Left colon (tissue), 2 donors: Measurements from ENCODE around the gene GPR107. TPM values are rescaled to one million over a fixed set of nuclear protein-coding genes. Genes with fewer than 3 reads are reported as not detected.

Source experiments
- ATAC-seq: fragments of 200-7000 bp; cut with Tn5 transposase; one replicate; pipeline ENCODE4 v1.9.1; 2020; ENCODE audit warnings: mild to moderate bottlenecking, moderate library complexity
- DNase-seq, 2 donors: peaks; one replicate each; pipeline ENCODE4 v3.0.0-alpha.2; 2020
- intact Hi-C, 2 donors: fragments of 100-400 bp; cut with DNase I in 1 of 2; cut with micrococcal nuclease in 1 of 2; formaldehyde crosslinking; loops; one replicate each; pipeline versions ENCODE4 v1.11.2 to v1.14.0; 2022; cut with DNase I, micrococcal nuclease
- total RNA-seq, 2 donors: library from RNA; stranded (reverse); fragmentation: NEBNext Ultra II Directional; extraction: Animal tissue kit (Norgen Biotek cat#: 25700); gene quantifications; one replicate each; pipeline ENCODE4 v1.2.1, GENCODE V29; 2021
- donor health status: DM: no; HTN: no; CAD: no.
- donor health status: DM: yes; HTN: yes; CAD: no.

Gene GPR107
- total RNA-seq, 2 donors from 2014 or later = 44.6 to 48.6 TPM

DNA sequence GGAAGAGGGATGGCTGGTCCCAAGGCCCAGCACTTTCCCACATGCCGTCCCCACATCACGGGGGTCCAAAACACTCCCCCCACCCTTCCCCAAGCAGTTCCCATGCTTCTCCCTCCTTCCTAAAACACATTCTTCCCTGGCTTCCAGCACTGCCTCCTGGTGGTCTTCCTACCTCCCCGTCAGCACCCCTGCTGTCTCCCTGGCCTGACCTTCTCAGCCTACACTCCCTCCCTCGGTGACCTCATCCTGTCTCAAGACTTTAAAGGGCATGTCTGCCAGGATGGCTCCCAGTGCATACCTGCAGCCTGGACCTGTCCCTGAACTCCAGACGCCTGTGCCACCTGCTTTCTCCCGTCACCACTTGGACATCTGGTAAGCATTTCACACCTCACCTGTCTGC is 114.2 kb downstream of the GPR107 start:
- intact Hi-C loops = no loop called here
- no peak for DNase-seq
- no peak for ATAC-seq

DNA sequence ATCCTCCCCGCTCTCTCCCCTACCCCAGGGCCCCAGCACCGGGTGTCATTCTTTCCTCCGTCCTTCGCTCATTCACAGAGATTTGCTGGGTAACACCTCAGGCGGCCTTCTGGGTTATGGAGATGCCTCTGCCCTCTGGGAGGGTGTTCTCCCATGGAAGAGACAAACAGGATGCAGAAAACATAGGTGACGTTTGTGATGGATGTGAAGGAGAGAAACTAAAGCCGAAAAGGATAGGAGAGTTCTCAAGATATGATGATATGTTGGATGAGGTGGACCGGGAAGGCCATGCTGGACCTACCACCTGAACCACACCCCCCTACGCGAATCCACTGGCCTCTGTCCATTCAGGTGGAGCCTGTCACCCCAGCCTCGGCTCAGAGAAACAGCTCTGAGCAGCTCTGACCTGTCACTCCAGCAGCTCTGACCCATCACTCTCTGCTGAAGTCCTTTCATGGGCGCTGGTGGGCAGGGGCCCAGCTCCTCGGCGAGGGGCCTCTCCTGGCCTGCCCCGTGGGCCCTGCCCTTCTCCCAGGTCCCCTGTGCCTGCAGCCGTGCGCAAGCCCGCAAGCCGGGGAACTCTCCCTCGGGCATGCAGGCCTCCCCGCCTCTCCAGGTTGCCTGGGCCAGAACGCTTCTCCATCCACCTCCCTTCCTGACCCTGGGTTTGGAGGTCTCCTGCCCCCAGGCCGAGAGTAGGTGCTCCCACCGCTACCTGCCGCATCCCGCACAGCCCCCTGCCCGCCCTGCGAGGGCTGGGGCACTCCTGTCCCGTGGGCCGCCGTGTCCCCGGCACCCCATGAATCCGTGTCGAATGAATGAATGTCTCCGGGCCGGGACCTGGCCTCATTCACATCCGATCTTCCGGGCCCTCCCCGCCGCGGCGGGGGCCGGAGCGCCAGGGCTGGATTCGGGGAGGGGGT is 117.8 kb downstream of the GPR107 start:
- ATAC-seq = peak; percentile 6
- intact Hi-C loops = no loop called here
- DNase-seq = no peak

DNA sequence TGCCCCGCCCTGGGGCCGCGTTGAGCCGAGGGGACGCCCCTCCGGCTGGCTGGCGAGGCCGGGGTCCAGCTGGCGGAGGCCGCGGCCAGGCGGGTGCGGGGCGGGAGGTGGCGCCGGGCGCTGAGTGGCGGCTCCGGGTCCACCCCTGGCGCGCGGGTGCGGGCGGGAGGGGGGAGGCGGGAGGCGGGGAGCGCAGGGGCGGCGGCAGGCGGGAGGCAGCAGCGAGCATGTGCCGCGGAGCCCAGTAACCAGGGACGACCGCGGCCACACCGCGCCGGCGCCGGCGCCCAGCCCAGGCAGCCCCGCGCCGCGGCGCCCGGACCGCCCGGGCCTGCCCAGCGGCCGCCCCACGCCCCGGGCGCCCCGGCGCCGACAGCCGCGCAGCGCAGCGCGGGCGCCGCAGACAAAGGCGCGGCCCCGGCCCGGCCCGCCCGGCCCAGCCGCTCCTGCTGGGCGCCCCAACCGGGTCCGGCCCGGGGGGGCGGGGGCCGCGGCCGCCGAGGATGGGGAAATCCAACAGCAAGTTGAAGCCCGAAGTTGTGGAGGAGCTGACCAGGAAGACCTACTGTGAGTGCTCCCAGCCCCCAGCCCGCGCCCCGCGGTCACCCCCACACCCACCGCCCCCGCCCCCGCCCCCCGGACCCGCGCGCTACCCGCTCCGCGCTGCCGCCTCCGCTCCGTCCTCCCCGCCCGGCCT is 118.6 kb downstream of the GPR107 start, which contains the start of gene NCS1:
Gene NCS1, plus strand, starts transcription at position 244 of the 697 bp plus-strand sequence. Its CDS starts 260 bp downstream, at position 504.
- intact Hi-C loops = no loop called here
- peak; percentile 89 for ATAC-seq
- DNase-seq = peak; percentile 58 to 72

DNA sequence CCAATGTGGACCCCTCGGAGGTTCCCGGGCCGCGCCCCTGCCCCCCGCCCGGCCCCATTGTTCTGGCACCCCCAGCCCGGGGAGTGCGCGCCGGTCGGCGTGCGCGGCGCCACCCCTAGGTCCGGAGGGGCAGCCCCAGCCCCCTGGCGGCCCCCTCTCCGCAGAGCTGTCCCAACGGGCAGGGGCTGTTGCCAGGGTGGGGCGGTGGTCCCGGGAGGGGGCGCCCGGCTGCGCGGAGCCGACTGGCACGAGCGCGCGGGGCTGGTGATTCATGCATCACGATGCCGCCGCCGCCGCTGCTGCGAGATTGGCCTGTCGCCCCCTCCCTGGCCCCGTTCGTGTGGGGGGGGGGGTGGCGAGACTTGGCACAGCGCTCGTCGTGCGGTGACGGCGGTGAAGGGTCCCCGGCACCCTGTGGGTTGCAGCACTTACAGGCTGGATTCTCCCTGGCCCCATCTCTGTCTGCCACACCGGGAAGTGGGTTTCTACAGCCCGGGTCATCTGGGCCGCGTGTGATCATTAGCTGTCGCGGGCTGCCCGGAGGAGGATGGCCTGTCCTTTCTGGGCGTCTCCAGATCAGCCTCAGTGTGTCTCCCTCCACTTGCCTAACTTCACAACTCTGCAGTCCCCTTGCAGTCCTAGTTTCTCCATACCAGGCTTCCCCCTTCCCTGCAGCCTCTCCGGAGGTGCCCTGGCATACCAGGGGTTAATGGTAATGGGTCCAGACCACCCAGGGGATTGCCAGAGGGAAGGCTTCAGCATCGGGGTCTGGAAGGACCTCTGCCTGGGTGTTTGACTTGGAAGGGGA is 119.4 kb downstream of the GPR107 start:
- ATAC-seq = no peak
- DNase-seq = no peak
- intact Hi-C loops = no loop called here

DNA sequence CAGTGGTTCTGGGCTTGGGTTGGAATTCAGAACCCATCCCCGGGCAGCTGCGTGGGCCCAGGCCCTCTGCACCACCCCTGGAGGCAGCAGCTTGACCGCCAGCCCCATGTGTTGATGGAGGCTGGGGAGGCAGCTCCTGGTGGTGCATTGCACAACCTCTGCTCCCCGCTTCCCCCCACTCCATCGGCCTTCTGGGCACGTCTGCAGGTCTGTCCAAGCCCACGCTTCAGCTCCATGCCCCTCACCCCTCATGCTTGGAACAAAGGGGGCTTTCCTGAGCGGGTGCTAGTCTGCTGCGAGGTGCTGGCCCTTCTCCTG is 119.9 kb downstream of the GPR107 start:
- intact Hi-C loops = no loop called here
- ATAC-seq (no peak), DNase-seq (no peak)

DNA sequence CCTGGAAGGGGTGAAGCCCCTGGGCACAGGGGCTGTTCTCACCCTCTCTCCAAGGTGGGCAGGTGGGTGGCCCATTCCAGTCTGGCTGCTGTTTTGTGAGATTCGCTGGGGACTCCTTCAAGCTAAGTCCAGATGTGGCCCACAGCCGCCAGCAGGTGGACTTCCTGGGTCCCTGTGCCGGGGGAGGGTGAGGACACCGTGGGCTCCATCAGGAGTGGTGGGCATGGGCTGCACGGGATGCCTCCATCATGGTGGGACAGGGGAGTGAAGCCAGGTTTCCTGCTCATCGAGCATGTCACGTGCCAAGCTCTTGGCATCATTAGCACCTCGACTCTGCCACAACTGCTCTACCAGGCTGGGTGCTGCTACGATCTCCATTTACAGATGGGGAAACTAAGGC is 120.3 kb downstream of the GPR107 start:
- intact Hi-C loops = no loop called here
- DNase-seq = no peak
- ATAC-seq = no peak

DNA sequence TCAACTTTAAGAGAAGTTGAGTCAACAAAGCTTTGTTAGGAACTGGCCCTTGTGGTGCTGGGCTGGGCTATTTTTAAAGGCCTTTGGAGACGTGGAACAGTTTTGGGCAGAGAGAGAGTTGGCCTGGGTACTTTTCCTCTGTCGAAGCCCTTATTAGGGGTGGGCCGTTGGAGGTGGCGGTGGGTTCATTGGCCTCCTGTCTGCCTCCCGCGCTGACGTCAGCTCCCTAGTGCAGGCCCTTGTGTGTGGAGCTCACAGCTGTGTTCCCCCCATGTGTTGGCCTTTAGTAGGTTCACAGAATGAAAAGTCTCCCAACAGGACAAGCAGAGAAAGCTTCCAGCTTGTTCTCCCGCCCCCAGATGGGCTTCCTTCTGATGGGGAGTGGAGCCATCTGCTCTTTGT is 121.2 kb downstream of the GPR107 start:
- ATAC-seq (no peak), DNase-seq (peak in 1 of 2 donors; percentile 80)
- intact Hi-C loops = no loop called here

DNA sequence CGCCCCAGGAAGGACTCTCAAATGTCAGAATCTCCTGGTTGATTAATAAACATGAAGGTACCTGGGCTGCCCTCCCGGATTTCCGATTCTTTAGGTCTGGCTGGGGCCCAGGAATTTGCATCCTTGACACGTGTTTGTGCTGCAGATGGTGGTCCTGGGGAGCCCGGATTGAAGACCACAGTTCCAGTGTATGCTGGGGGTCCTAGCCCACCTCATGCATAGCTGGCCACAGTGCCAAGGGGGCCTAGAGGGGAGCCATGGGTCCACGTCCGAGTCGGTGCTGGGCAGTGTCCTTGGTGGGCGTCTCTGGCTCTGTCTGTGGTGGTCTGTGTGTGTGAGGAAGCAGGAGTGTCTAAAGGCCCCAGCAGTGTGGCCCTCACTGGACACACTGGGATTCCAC is 121.6 kb downstream of the GPR107 start:
- DNase-seq (no peak), ATAC-seq (no peak)
- intact Hi-C loops = no loop called here

DNA sequence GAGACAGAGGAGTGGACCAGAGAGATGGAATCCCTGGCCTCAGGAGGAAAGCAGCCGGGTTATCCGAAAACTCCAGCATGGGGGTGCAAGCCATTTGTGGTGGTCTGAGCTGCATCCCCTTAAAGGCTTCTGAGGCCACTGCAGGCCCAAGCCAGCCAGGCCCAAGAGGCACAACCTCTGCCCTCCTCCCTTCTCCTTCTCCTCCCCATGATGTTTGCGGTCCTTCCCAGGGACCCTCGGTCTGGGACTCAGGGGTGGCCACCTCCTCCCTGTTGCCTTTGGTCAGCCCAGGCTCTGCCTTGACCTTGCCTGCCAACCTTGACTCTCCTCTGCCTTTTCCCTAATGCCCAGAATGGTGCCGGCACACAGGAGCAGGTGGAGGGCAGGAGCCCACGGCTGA is 123.1 kb downstream of the GPR107 start:
- ATAC-seq (no peak), DNase-seq (no peak)
- intact Hi-C loops = no loop called here

DNA sequence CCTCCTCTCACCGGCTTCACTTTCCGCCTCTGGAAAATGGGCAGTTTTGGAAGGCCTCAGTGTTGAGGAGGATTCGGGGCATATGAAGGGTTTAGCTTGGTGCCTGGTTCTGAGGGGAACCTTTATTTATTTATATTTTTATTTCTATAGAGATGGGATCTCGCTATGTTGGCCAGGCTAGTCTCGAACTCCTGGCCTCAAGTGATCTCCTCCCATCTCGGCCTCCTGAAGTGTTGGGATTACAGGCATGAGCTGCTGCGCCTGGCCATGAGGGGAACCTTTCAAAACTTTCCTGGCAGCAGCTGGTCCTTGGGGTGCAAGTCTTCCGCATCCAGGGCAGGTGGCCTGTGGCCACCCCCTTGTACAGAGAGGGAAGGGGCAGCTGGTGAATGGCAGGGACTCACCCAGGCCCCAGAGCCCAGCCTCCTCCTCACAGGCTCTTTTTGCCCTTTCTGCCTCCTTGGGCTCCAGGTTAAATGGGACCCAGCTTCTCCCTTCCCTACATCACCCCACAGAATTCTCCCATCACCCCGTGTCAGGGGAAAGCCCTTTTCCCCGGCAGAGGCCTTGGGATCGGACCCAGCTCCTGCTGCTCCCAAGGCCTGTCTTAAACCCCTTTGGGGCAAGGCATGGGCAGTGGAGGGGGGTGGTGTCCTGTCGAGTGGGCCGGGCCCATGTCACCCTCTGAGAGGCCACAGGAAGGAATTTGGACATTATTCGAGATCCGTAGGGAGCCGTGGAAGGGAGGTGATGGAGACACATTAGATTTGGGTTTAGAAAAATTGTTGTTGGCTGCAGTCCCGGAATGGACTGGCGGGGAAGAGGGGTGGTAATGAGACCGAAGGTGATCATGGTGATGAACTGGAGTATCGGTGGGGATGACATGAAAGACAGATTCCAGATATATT is 124.4 kb downstream of the GPR107 start:
- intact Hi-C loops = no loop called here
- ATAC-seq (no peak), DNase-seq (no peak)

DNA sequence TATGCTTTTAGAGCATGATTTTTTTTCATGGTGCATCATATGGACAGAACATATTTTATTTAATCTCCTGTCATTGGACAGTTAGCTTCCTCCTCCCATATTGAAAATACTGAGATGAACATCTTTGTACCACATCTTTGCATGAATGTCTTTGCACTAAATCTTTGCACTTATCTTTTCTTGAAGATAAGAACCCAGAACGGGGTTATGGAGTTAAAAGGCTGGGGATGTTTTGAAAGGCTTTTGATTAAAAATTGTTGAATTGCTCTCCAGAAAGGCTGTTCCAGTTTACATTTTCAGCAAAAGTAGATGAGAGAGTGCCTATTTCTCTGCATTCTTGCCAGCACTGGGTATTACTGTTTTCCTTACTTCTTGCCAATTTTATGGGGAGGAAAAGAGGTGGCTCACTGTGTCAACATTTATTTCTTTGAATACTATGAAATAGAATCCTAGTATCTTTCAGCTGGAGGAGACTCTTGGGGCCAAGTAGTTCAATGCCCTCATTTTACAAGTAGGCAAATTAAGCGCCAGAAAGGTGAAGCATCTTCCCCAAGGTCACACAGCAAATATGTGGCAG is 125.7 kb downstream of the GPR107 start:
- ATAC-seq (no peak), DNase-seq (no peak)
- intact Hi-C loops = no loop called here

DNA sequence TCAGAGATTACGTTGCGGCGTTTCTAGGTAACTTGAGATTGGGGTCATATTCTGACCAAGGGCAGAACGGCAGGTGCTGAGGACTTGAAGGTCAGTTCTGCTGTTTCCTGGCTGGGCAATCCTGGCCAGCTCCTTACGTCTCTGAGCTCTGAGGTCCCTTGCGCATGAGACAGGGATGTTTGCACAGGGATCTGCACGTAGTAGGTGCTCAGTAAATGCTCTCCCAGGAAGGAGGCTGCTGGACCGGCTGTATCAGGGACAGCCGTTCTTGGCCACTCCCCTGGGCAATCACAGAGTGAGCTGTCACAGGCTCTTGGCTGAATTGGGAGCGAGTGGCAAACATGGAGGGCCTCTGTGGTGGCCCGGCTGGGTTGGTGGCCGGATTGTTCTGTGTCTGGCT is 126.8 kb downstream of the GPR107 start:
- ATAC-seq = no peak
- no peak for DNase-seq
- intact Hi-C loops = no loop called here

DNA sequence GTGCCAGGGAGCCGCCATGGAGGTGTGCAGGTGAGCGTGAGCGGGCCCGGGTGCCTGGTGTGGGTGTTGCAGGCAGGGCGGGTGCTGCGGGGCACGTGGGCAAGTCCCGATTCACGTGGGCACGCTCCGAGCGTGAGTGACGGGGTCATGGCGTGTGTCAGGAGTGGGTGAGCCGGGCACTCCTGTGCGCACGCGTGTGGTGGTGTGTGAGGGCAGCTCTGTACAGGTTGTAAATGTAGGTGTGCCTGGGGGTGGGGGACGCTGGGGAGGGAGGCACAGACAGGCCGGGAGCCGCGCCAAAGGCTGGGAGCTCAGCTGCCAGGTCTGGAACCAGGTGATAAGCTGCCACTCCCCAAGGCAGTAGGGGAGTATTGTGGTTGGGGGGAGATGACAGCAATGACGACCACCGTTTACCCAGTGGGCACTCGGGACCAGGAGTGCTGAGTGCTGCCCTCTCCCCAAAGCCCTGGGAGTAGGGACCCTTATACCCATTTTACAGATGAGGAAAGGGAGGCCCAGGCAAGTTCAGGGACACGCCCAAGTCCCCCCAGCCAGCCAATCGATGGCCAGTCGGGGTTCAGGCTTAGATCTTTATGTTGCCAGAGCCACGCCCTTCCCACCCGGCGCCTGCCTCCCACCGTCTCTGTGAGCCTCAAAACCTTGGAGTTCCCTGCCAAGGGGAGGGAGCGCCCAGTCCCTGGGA is 128.1 kb downstream of the GPR107 start:
- DNase-seq (peak; percentile 90 to 92), ATAC-seq (peak; percentile 95)
- intact Hi-C loops = no loop called here

DNA sequence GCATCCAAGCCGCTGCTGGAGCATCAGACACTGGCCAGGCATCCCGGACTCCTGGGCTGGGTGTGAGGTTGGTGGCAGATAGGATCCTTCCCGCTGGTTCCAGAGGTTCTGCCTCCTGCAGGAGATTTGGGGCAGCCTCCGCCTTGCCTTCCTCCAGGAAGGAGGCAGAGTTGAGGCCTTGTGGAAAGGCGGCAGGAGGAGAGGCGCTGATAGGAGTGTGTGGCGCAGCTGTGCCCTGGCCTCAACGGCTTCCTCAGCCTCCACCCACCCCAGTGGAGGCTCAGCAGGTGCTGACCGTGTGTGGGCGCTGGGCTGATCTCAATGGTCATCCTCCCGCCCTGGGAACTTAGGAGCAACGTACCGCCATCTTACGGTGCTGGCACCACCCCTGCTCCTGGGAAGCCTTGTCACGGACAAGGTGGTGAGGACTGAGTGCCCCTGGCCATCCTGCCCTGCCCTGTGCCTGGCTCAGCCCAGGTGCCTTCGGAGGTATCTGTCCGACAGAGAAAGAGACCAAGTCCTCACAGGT is 128.7 kb downstream of the GPR107 start:
- DNase-seq (no peak), ATAC-seq (peak; percentile 6)
- intact Hi-C loops = no loop called here

DNA sequence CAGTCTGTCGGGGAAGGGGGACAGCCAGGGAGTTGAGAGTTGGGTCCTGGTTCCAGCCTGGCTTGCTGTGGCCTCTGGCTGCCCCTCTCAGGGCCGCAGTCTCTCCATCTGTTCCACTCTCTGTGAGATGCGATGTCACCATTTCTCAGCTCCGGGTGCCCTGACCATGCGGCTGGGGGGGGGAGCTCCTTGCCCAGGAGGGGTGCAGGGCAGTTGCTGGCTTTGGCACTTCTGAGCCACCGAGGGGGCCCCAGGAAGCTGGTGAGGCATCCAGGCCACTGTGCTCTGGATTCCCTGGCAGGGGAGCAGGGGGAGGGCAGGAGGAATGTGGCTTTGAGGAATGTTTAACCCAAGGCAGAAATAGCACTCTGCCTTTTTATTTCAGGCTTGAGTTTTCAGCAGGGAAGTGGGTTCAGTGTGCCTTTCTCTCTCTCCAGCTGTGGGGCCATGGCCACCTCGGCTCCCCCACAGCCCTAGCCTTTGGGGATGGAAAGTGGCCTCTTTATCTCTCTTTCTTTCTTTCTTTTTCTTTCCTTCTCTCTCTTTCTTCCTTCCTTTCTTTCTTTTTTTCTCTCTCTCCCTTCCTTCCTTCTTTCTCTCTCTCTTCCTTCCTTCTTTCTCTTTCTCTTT is 129.5 kb downstream of the GPR107 start:
- no peak for ATAC-seq
- DNase-seq = no peak
- intact Hi-C loops = no loop called here

DNA sequence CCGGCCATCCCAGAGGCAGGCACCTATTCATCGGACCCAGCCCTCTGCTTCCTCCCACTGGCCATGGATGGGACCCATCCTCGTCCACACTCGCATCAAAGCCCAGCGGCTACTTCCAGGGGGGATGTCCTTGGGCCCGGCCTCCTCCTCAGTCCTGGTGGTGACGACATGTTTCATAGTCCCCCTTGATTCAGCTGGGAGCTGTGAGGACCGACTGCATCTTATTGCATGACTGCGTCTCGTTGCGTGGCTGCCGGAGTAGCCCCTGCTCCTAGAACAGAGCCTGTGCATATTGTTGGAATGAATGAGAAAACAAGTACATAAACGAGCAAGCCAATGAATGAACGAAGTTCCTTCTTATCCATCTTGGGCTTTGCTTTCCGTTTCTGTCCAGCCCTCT is 131.3 kb downstream of the GPR107 start:
- intact Hi-C loops = no loop called here
- no peak for ATAC-seq
- no peak for DNase-seq

DNA sequence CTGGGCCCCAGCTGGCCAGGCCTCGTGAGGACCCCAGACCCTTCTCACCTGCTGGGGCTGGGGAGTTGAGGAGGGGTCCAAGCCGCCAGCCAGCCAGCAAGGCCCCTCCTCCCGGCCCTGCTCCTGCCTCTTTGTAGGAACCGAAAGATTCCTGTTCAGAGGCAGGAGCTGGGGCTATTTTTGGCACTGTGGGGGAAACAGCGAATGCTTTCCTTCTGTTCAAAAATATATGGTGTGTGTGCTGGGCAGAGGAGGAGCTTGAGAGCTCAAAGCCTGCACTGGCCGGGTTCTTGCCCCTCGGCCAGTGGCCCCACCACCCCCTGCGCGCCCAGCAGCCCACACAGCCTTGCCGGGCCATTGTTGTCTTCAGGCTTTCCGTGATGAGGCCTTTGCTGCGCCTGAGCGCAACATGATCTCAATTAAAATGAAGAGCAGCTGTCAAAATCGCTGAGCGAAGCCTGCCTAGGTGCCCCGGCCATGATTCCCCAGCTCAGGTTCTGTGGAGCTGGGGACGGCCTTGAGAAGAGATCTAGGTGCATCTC is 131.9 kb downstream of the GPR107 start:
- DNase-seq (no peak), ATAC-seq (no peak)
- intact Hi-C loops = no loop called here
